Esophagus squamous epithelium (tissue), 5 donors: ENCODE data around the gene NOL6. TPM values are rescaled to one million over a fixed set of nuclear protein-coding genes. Genes with fewer than 3 reads are reported as not detected.

Source experiments
- DNase-seq: peaks from one replicate; lab custom pipeline; 2025; lab: John Stamatoyannopoulos, UW
- H3K27ac ChIP-seq, 4 donors: fragments of 200-600 bp; sonication (generic); one replicate each; pipeline ENCODE4 v1.5.1; 2016 to 2019; ENCODE audit warnings: mild to moderate bottlenecking in 1 of 4
- H3K27me3 ChIP-seq, 4 donors: fragments of 200-600 bp; sonication (generic); 1 replicate in 3 of 4; 2 replicates in 1 of 4; pipeline versions ENCODE4 v1.5.1 to v1.6.0; 2017 to 2021; ENCODE audit warnings: antibody characterized with exemption in 1 of 4
- H3K36me3 ChIP-seq, 3 donors: fragments of 200-600 bp; sonication (generic); one replicate each; pipeline ENCODE4 v1.5.1; 2016 to 2019
- H3K4me1 ChIP-seq, 3 donors: fragments of 200-600 bp; sonication (generic); one replicate each; pipeline ENCODE4 v1.5.1; 2017 to 2019
- H3K4me3 ChIP-seq, 4 donors: fragments of 200-600 bp; sonication (generic); 1 replicate in 3 of 4; 2 replicates in 1 of 4; pipeline ENCODE4 v1.5.1; 2016 to 2019; ENCODE audit warnings: mild to moderate bottlenecking in 2 of 4, moderate library complexity in 1 of 4
- H3K9me3 ChIP-seq, 3 donors: fragments of 200-600 bp; sonication (generic); one replicate each; pipeline ENCODE4 v1.5.1; 2016 to 2019
- CTCF ChIP-seq, 6 experiments: fragments of 450-650 bp in 4 of 6; fragments of 200-600 bp in 2 of 6; sonication (generic) in 2 of 6; IDR thresholded peaks; one replicate each; pipeline ENCODE4 v1.5.1; 2016 to 2019; ENCODE audit warnings: antibody characterized with exemption in 6 of 6, mild to moderate bottlenecking in 4 of 6, moderate library complexity in 4 of 6
- POLR2A ChIP-seq, 4 donors: fragments of 450-650 bp; IDR thresholded peaks; one replicate each; pipeline ENCODE4 v1.6.1; 2017; ENCODE audit warnings: antibody characterized with exemption in 4 of 4, mild to moderate bottlenecking in 4 of 4, moderate library complexity in 3 of 4
- WGBS, 2 donors: methylation state at CpG; one replicate each; pipeline ENCODE4 v1.1.5; 2018; 5-methylcytosine and 5-hydroxymethylcytosine counted together
- intact Hi-C: fragments of 100-400 bp; cut with DNase I; formaldehyde crosslinking; loops from one replicate; pipeline ENCODE4 v1.15.0; 2022
- total RNA-seq, 4 donors: library from RNA; depleted of rRNA; stranded (reverse); fragments of >200 nt; gene quantifications; one replicate each; pipeline ENCODE4 v1.1.0, GENCODE V29; 2016
- donor health status: DM: yes; HTN: yes; CAD: no.

NOL6 gene
- total RNA-seq, 4 donors from 2014 or later, result 23.6 to 43.7 (median 38.3) TPM

- Histone ChIP-seq H3K27me3 (no peaks in the 10 kb centered on the region), H3K36me3 (no peaks in the 10 kb centered on the region), H3K4me3 (no peak overlapping the region), H3K27ac (peak overlapping the region; percentile 66 to 81 (median 70)), H3K4me1 (peaks cover 13 to 70% (median 29%) of the 10 kb centered on the region in 3 donors), H3K9me3 (no peaks in the 10 kb centered on the region)
- TF ChIP-seq POLR2A (IDR thresholded peaks at IDR 0.05), result no peak
- no peak for TF ChIP-seq CTCF (IDR thresholded peaks at IDR 0.05)
- DNase-seq, result no peak
- intact Hi-C loops, result no loop called here
- 56 to 60% methylated on average over 3 of the region's 3 CpGs for WGBS, 2 donors
Measured at GRCh38 chr9:33453286-33453860, 20.4 kb downstream of the NOL6 start.

- Histone ChIP-seq H3K27ac (peak overlapping the region; percentile 66 to 81 (median 70)), H3K4me3 (no peak overlapping the region), H3K9me3 (no peaks in the 10 kb centered on the region), H3K36me3 (no peaks in the 10 kb centered on the region), H3K27me3 (no peaks in the 10 kb centered on the region), H3K4me1 (peaks cover 15 to 70% (median 29%) of the 10 kb centered on the region in 3 donors)
- no peak for DNase-seq
- intact Hi-C loops, result no loop called here
- WGBS, 2 donors, result no CpG with 5 or more reads among the region's 7 CpGs
- TF ChIP-seq CTCF (IDR thresholded peaks at IDR 0.05), result peak; percentile 43 to 86 (median 64)
- TF ChIP-seq POLR2A (IDR thresholded peaks at IDR 0.05), result no peak
Measured at GRCh38 chr9:33452828-33453271, 20.9 kb downstream of the NOL6 start.

- peaks cover 0 to 5% (median 0%) of the 10 kb centered on the region in 3 donors for H3K36me3 ChIP-seq
- H3K9me3 ChIP-seq, result no peaks in the 10 kb centered on the region
- H3K27me3 ChIP-seq, result no peaks in the 10 kb centered on the region
- no peak for TF ChIP-seq CTCF (IDR thresholded peaks at IDR 0.05)
- TF ChIP-seq POLR2A (IDR thresholded peaks at IDR 0.05), result no peak
- H3K4me1 ChIP-seq, result peaks cover 21 to 83% (median 35%) of the 10 kb centered on the region in 3 donors
- 88 to 95% methylated on average over 1 to 2 of the region's 4 CpGs for WGBS, 2 donors
- no peak overlapping the region for H3K4me3 ChIP-seq
- intact Hi-C loops, result no loop called here
- no peak for DNase-seq
- peak overlapping the region in 3 of 4 donors; percentile 1 to 91 (median 58) for H3K27ac ChIP-seq
Measured at GRCh38 chr9:33450621-33451146, 23.0 kb downstream of the NOL6 start.

- Histone ChIP-seq H3K27ac (peak overlapping the region in 3 of 4 donors; percentile 1 to 91 (median 58)), H3K36me3 (peaks cover 0 to 12% (median 4%) of the 10 kb centered on the region in 3 donors), H3K27me3 (no peaks in the 10 kb centered on the region), H3K9me3 (no peaks in the 10 kb centered on the region), H3K4me3 (no peak overlapping the region), H3K4me1 (peaks cover 21 to 92% (median 35%) of the 10 kb centered on the region in 3 donors)
- WGBS, 2 donors, result 72 to 73% methylated on average over 4 of the region's 5 CpGs
- DNase-seq, result no peak
- TF ChIP-seq POLR2A (IDR thresholded peaks at IDR 0.05) (no peak), CTCF (IDR thresholded peaks at IDR 0.05) (no peak)
- intact Hi-C loops, result loop anchor here (5.0 kb wide), 1 partner anchor 47 kb away; the partner anchor contains the start of gene AQP7
Measured at GRCh38 chr9:33449715-33450114, 24.0 kb downstream of the NOL6 start.
